Mammary epithelial cell (primary cell): ENCODE data around the gene KCNK4.
A peak's percentile ranks its signal among the peaks of the same experiment; 100 is the strongest.

Source experiments
- EZH2 ChIP-seq: IDR thresholded peaks from 2 replicates; pipeline ENCODE4 v1.6.1; 2012; ENCODE audit warnings: low read length, inconsistent platforms, borderline replicate concordance
- TF ChIP-seq, protein P1 (sequence below), 2 donors: IDR thresholded peaks in 1 of 2; conservative IDR thresholded peaks in 1 of 2; 2 replicates each; pipeline ENCODE4 v1.5.1; 2011 to 2012; ENCODE audit warnings: inconsistent platforms in 2 of 2, low read length in 2 of 2, mild to moderate bottlenecking in 2 of 2, control low read depth in 1 of 2, low read depth in 1 of 2; ENCODE audit not compliant: insufficient read depth in 1 of 2; ENCODE audit errors: extremely low read depth in 1 of 2

DNA sequence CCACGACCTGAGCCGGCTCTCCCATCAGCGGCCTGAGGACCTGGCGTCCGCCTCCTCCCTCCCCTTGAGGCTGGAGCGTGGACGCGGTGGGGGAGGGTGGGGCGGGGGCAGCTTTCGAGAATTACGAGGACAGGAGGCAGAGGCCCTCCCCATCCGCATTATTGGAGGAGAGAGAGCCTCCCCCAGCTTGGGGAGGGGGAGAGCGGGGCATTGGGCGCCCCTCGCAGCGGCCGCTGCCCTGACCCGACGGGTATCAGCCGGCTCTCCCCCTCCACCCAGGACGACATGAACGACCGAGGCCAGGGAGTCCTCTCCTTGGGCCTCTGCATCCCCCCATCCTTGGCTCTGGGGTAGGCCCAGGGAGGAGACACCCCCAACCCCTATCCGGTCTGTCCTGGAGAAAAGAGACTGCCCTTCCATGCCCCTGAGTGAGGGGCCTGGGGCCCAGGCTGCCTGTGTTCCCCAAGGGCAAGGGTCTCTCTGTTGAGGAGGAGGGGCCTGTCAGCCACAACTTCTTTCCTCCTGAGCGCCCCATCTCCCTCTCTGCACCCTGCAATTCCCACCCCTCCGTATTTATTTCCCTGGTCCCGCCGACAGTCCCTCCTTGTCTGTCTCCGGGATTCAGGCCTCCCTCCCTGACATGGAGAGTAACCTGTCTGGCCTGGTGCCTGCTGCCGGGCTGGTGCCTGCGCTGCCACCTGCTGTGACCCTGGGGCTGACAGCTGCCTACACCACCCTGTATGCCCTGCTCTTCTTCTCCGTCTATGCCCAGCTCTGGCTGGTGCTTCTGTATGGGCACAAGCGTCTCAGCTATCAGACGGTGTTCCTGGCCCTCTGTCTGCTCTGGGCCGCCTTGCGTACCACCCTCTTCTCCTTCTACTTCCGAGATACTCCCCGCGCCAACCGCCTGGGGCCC, 5.0 kb upstream of the KCNK4 start:
- TF ChIP-seq, protein P1, sequence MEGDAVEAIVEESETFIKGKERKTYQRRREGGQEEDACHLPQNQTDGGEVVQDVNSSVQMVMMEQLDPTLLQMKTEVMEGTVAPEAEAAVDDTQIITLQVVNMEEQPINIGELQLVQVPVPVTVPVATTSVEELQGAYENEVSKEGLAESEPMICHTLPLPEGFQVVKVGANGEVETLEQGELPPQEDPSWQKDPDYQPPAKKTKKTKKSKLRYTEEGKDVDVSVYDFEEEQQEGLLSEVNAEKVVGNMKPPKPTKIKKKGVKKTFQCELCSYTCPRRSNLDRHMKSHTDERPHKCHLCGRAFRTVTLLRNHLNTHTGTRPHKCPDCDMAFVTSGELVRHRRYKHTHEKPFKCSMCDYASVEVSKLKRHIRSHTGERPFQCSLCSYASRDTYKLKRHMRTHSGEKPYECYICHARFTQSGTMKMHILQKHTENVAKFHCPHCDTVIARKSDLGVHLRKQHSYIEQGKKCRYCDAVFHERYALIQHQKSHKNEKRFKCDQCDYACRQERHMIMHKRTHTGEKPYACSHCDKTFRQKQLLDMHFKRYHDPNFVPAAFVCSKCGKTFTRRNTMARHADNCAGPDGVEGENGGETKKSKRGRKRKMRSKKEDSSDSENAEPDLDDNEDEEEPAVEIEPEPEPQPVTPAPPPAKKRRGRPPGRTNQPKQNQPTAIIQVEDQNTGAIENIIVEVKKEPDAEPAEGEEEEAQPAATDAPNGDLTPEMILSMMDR (conservative IDR thresholded peaks at IDR 0.05 in 1 of 2, IDR thresholded peaks at IDR 0.05 in 1 of 2; ENCODE audit: extremely low read depth in 1 of 2, insufficient read depth in 1 of 2, low read depth in 1 of 2, low read length in 2 of 2) = peak in 1 of 2 donors; percentile 32
- TF ChIP-seq EZH2 = no peak
